ENCODE data around the gene STPG1. TPM values are rescaled to one million over a fixed set of nuclear protein-coding genes. Genes with fewer than 3 reads are reported as not detected.
A peak's percentile ranks its signal among the peaks of the same experiment; 100 is the strongest.

Gene STPG1
- total RNA-seq, 3 donors from 2014 or later = 15.9 to 25.4 (median 17.9) TPM

DNA sequence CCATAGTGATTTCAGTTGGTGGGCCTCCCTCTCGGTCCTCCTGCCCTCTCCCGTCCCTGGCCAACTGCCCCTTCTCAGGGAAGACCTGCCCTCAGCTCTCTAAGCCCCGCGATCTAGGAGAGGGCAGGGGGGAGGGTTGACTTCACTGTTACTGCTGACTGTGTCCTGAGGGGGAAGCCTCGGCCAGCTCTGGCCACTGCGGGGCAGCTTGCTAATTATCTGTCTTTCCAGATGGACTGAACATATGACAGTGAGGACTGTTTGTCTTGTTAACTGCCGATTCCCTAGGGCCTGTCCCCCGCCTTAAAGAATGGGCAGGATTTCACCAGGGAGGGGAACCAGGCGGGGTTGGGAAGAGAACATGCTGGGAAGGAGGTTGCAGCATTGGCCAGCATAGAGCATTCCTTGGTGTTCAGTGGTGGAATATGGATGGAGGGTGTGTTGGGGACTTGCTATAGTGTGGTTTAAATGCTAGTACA, 24.9 kb upstream of the STPG1 start:
- no peak overlapping the region for H3K4me3 ChIP-seq
- no peaks in the 10 kb centered on the region for H3K36me3 ChIP-seq (ENCODE audit: low read depth)
- no peaks in the 10 kb centered on the region for H3K9me3 ChIP-seq
- intact Hi-C loops (cut with DNase I, micrococcal nuclease) = no loop called here
- H3K4me1 ChIP-seq (ENCODE audit: low read depth) = no peaks in the 10 kb centered on the region
- DNase-seq (no peak), ATAC-seq (no peak)
- TF ChIP-seq, protein P1, sequence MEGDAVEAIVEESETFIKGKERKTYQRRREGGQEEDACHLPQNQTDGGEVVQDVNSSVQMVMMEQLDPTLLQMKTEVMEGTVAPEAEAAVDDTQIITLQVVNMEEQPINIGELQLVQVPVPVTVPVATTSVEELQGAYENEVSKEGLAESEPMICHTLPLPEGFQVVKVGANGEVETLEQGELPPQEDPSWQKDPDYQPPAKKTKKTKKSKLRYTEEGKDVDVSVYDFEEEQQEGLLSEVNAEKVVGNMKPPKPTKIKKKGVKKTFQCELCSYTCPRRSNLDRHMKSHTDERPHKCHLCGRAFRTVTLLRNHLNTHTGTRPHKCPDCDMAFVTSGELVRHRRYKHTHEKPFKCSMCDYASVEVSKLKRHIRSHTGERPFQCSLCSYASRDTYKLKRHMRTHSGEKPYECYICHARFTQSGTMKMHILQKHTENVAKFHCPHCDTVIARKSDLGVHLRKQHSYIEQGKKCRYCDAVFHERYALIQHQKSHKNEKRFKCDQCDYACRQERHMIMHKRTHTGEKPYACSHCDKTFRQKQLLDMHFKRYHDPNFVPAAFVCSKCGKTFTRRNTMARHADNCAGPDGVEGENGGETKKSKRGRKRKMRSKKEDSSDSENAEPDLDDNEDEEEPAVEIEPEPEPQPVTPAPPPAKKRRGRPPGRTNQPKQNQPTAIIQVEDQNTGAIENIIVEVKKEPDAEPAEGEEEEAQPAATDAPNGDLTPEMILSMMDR (IDR thresholded peaks at IDR 0.05) = no peak

DNA sequence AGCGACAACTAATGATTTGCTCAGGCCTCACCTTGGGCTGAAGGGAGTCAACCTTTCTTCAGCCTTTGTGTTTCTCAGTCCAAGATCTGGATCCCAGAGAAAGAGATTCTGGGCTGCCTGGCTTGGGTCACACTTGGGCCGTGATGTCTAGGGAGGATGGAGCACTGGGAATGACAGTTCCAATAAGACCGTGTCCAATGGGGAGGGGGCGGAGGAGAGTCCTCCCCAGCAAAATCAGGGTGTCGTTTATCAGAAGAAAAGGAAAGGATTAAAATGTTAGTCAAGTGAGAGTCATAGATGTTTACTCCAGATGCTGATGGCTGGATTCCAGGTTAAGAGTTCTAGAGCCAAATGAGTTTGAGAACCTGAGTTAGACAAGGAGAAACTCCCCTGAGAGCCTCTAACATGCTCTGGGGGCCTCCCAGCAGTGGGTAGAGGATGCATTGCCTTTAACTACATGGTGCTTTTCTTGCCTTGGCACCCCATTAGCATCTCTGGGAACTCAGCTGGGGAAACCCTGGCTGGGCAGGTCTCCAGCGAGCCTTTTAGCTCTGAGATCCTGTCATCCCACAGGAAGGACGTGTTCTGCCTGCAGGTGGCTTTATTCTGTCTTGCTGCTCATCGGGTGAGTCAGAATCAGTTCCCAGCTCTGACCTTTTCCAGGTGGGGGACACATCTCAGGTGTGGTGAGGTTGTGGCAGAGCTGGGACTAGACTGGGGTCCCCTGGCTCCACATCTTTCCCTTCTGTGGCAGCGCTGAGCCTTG, 24.2 kb upstream of the STPG1 start:
- no peak for DNase-seq
- no peak overlapping the region for H3K4me3 ChIP-seq
- TF ChIP-seq, protein P1 (IDR thresholded peaks at IDR 0.05) = no peak
- no peaks in the 10 kb centered on the region for H3K4me1 ChIP-seq (ENCODE audit: low read depth)
- no peak for ATAC-seq
- H3K9me3 ChIP-seq = no peaks in the 10 kb centered on the region
- H3K36me3 ChIP-seq (ENCODE audit: low read depth) = no peaks in the 10 kb centered on the region
- intact Hi-C loops (cut with DNase I, micrococcal nuclease) = no loop called here

DNA sequence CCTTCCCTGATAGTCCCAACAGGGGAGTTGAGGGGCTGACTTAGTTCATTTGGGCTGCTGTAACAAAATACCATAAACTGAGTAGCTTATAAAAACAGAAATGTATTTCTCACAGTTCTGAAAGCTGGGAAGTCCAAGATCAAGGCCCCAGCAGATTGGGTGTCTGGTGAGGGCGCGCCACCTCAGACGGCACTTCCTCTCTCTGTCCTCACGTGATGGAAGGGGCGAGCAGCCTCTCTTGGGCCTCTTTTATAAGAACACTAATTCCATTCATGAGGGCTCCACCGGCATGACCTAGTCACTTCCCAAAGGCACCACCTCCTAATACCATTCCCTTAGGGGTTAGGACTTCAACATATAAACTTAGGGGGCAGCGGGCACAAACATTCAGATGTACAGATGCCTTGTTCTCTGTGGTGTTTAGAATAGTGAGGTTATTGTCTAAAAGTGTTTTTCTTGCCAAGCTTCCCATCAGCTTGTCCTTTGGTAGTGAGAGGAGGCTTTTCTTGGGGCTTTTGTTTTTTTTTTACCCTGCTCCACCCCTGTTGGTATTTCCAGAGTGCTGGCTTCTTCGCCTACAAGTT, 22.3 kb upstream of the STPG1 start:
- intact Hi-C loops (cut with DNase I, micrococcal nuclease) = no loop called here
- H3K36me3 ChIP-seq (ENCODE audit: low read depth) = no peaks in the 10 kb centered on the region
- H3K9me3 ChIP-seq = no peaks in the 10 kb centered on the region
- TF ChIP-seq, protein P1 (IDR thresholded peaks at IDR 0.05) = no peak
- H3K4me3 ChIP-seq = no peak overlapping the region
- ATAC-seq = no peak
- H3K4me1 ChIP-seq (ENCODE audit: low read depth) = no peaks in the 10 kb centered on the region
- DNase-seq = no peak

DNA sequence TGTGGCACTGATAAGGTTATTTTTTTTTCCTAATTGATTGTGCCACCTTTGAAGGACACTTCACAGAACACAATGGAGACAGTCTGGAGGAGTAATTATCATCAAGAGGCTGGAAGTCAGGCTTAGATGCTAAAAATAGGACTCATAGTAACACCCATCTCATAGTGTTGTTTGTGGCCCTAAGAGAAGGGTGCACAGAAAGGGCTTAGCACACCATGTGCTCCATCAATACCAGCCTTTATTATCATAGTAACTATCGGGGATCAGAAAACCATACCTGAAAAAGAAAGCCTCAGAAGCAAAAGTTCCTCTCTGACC, 13.9 kb upstream of the STPG1 start:
- no peak for DNase-seq
- no peak overlapping the region for H3K4me3 ChIP-seq
- H3K36me3 ChIP-seq (ENCODE audit: low read depth) = no peaks in the 10 kb centered on the region
- no peak for ATAC-seq
- peaks cover 17% of the 10 kb centered on the region for H3K4me1 ChIP-seq (ENCODE audit: low read depth)
- no peaks in the 10 kb centered on the region for H3K9me3 ChIP-seq
- TF ChIP-seq, protein P1 (IDR thresholded peaks at IDR 0.05) = no peak
- intact Hi-C loops (cut with DNase I, micrococcal nuclease) = no loop called here

DNA sequence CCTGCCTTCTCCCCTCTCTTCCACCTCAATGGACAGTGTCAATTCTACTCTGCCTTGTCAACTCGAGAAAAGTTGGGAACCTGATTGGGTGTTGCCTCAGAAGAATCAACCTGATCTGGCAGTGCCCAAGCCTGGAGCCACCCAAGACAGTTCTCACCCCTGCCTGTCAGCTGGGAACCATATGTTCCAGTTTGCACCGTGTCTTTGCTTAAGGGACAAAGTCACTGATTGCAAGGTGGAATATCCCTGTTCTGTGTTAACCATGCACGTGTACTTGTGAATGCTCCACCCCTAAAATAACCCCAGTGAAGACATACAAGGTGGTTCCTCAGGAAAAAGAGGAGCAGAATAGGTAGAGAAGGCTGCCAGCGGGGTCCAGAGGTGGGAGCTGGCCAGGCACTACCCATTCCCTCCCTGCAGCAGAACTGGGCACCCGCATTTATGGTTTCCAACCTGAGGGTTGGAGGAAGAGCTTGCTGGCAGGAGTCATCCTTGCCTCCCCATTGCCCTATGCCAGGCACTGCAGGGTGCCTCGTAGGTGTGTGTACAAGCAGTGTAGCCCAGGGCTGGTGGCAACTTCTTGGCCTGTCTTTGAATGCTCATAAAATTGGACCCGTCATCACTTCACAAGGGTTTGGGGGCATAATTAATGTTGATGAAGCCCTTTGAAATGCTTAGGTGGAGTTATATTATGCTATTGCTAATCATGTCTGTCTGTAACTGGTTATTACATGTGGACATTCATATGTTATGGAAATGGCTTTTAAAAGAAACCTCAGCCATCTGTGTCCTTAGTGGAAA, 13.4 kb upstream of the STPG1 start:
- peaks cover 17% of the 10 kb centered on the region for H3K4me1 ChIP-seq (ENCODE audit: low read depth)
- H3K4me3 ChIP-seq = no peak overlapping the region
- TF ChIP-seq, protein P1 (IDR thresholded peaks at IDR 0.05) = no peak
- H3K36me3 ChIP-seq (ENCODE audit: low read depth) = no peaks in the 10 kb centered on the region
- intact Hi-C loops (cut with DNase I, micrococcal nuclease) = no loop called here
- peak; percentile 56 for ATAC-seq
- no peaks in the 10 kb centered on the region for H3K9me3 ChIP-seq
- DNase-seq = no peak

Measured in mucosa of descending colon (tissue), 3 donors.